ENCODE measurements around the gene RAB4B. TPM values are rescaled to one million over a fixed set of nuclear protein-coding genes. Genes with fewer than 3 reads are reported as not detected.

Gene RAB4B
- total and polyA plus RNA-seq, 2 of the 13 experiments (the other 11 are each of a cell fraction or from before 2014, with no cell fraction given), result 3.3 to 5.4 TPM

- TF ChIP-seq, protein P1, sequence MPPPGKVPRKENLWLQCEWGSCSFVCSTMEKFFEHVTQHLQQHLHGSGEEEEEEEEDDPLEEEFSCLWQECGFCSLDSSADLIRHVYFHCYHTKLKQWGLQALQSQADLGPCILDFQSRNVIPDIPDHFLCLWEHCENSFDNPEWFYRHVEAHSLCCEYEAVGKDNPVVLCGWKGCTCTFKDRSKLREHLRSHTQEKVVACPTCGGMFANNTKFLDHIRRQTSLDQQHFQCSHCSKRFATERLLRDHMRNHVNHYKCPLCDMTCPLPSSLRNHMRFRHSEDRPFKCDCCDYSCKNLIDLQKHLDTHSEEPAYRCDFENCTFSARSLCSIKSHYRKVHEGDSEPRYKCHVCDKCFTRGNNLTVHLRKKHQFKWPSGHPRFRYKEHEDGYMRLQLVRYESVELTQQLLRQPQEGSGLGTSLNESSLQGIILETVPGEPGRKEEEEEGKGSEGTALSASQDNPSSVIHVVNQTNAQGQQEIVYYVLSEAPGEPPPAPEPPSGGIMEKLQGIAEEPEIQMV (CRISPR knock-in tag; IDR thresholded peaks at IDR 0.05; ENCODE audit: low read depth), result 0 out of 2 replicates have a peak, but pooled peaks have one; percentile 39
- TF ChIP-seq ZNF782 (CRISPR knock-in tag; IDR thresholded peaks at IDR 0.05; ENCODE audit: borderline replicate concordance) (0 out of 2 replicates have a peak, but pooled peaks have one; percentile 61), ZNF629 (CRISPR knock-in tag; conservative IDR thresholded peaks at IDR 0.05) (peak; percentile 35; the same call in 1 of the 2 replicates), ZNF713 (CRISPR knock-in tag; IDR thresholded peaks at IDR 0.05) (no peak), TEAD2 (CRISPR knock-in tag; IDR thresholded peaks at IDR 0.05) (no peak), CEBPB (IDR thresholded peaks at IDR 0.05; ENCODE audit: borderline replicate concordance, low read depth, low read length) (peak; percentile 29; the same call in 1 of the 2 replicates), JUN (CRISPR knock-in tag; IDR thresholded peaks at IDR 0.05) (no peak), ZSCAN29 (CRISPR knock-in tag; conservative IDR thresholded peaks at IDR 0.05) (0 out of 2 replicates have a peak, but pooled peaks have one; percentile 50), HNF4A (CRISPR knock-in tag; IDR thresholded peaks at IDR 0.05) (peak; percentile 91), SP1 (IDR thresholded peaks at IDR 0.05) (no peak), SP1 (CRISPR knock-in tag; IDR thresholded peaks at IDR 0.05) (no peak), ZIK1 (CRISPR knock-in tag; IDR thresholded peaks at IDR 0.05; ENCODE audit: borderline replicate concordance, low read depth) (0 out of 2 replicates have a peak, but pooled peaks have one; percentile 28), SOX5 (CRISPR knock-in tag; IDR thresholded peaks at IDR 0.05; ENCODE audit: borderline replicate concordance) (peak; percentile 27; the same call in 1 of the 2 replicates), ZNF510 (CRISPR knock-in tag; IDR thresholded peaks at IDR 0.05; ENCODE audit: low read depth) (0 out of 2 replicates have a peak, but pooled peaks have one; percentile 64), HDAC1 (CRISPR knock-in tag; IDR thresholded peaks at IDR 0.05) (no peak), RBFOX2 (IDR thresholded peaks at IDR 0.05; ENCODE audit: low read depth, low read length) (peak; percentile 58; the same call in 1 of the 2 replicates), ZNF543 (CRISPR knock-in tag; IDR thresholded peaks at IDR 0.05) (peak; percentile 54; the same call in 1 of the 2 replicates), HOXA3 (CRISPR knock-in tag; IDR thresholded peaks at IDR 0.05) (peak; percentile 44; the same call in 1 of the 2 replicates)
- TF ChIP-seq, protein P2, sequence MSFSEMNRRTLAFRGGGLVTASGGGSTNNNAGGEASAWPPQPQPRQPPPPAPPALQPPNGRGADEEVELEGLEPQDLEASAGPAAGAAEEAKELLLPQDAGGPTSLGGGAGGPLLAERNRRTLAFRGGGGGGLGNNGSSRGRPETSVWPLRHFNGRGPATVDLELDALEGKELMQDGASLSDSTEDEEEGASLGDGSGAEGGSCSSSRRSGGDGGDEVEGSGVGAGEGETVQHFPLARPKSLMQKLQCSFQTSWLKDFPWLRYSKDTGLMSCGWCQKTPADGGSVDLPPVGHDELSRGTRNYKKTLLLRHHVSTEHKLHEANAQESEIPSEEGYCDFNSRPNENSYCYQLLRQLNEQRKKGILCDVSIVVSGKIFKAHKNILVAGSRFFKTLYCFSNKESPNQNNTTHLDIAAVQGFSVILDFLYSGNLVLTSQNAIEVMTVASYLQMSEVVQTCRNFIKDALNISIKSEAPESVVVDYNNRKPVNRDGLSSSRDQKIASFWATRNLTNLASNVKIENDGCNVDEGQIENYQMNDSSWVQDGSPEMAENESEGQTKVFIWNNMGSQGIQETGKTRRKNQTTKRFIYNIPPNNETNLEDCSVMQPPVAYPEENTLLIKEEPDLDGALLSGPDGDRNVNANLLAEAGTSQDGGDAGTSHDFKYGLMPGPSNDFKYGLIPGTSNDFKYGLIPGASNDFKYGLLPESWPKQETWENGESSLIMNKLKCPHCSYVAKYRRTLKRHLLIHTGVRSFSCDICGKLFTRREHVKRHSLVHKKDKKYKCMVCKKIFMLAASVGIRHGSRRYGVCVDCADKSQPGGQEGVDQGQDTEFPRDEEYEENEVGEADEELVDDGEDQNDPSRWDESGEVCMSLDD (CRISPR knock-in tag; IDR thresholded peaks at IDR 0.05; ENCODE audit: borderline replicate concordance), result peak; percentile 43; the same call in 1 of the 2 replicates
- TF ChIP-seq, protein P3, sequence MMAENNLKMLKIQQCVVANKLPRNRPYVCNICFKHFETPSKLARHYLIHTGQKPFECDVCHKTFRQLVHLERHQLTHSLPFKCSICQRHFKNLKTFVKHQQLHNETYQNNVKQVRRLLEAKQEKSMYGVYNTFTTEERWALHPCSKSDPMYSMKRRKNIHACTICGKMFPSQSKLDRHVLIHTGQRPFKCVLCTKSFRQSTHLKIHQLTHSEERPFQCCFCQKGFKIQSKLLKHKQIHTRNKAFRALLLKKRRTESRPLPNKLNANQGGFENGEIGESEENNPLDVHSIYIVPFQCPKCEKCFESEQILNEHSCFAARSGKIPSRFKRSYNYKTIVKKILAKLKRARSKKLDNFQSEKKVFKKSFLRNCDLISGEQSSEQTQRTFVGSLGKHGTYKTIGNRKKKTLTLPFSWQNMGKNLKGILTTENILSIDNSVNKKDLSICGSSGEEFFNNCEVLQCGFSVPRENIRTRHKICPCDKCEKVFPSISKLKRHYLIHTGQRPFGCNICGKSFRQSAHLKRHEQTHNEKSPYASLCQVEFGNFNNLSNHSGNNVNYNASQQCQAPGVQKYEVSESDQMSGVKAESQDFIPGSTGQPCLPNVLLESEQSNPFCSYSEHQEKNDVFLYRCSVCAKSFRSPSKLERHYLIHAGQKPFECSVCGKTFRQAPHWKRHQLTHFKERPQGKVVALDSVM (CRISPR knock-in tag; IDR thresholded peaks at IDR 0.05), result peak; percentile 84
- TF ChIP-seq, protein P4, sequence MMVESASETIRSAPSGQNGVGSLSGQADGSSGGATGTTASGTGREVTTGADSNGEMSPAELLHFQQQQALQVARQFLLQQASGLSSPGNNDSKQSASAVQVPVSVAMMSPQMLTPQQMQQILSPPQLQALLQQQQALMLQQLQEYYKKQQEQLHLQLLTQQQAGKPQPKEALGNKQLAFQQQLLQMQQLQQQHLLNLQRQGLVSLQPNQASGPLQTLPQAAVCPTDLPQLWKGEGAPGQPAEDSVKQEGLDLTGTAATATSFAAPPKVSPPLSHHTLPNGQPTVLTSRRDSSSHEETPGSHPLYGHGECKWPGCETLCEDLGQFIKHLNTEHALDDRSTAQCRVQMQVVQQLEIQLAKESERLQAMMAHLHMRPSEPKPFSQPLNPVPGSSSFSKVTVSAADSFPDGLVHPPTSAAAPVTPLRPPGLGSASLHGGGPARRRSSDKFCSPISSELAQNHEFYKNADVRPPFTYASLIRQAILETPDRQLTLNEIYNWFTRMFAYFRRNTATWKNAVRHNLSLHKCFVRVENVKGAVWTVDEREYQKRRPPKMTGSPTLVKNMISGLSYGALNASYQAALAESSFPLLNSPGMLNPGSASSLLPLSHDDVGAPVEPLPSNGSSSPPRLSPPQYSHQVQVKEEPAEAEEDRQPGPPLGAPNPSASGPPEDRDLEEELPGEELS (CRISPR knock-in tag; IDR thresholded peaks at IDR 0.05), result peak; percentile 19; the same call in 1 of the 2 replicates
- TF ChIP-seq, protein P5, sequence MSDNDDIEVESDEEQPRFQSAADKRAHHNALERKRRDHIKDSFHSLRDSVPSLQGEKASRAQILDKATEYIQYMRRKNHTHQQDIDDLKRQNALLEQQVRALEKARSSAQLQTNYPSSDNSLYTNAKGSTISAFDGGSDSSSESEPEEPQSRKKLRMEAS (IDR thresholded peaks at IDR 0.05), result peak; percentile 51; the same call in 1 of the 2 replicates
Measured at GRCh38 chr19:40754611-40755247, 23.3 kb upstream of the RAB4B start (continued).
